ENCODE results near the gene SLX4IP. TPM values are rescaled to one million over a fixed set of nuclear protein-coding genes. Genes with fewer than 3 reads are reported as not detected.

SLX4IP gene
- total and polyA plus RNA-seq, 2 of the 13 experiments (the other 11 are each of a cell fraction or from before 2014, with no cell fraction given), result 3.6 to 7.3 TPM

DNA sequence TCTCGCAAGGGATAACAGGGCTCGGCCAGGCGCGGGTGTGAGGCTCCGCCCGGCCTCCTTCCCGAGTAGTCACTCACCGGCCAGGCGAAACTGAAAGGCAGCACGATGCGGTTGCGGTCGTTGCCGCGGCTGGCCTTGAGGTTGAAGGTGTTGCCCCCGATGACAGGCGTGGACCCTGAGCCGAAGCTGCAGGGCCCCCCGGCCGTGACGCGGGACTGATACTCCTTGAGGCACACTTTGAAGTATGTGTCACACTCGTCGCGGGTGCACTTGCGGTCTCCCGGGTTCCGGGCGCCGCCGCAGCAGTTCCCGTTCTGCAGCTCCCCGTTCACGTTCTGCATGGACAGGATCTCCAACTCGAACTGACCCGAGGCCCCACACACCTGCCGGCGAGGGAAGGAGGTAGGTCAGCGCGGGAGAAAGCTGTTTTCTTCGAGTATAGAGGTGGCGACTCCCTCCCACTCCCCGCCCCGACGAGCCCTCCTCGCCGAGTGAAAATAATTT, 237.6 kb downstream of the SLX4IP start (continued):
- no peak for TF ChIP-seq EED (CRISPR knock-in tag; IDR thresholded peaks at IDR 0.05)
- TF ChIP-seq, protein P1, sequence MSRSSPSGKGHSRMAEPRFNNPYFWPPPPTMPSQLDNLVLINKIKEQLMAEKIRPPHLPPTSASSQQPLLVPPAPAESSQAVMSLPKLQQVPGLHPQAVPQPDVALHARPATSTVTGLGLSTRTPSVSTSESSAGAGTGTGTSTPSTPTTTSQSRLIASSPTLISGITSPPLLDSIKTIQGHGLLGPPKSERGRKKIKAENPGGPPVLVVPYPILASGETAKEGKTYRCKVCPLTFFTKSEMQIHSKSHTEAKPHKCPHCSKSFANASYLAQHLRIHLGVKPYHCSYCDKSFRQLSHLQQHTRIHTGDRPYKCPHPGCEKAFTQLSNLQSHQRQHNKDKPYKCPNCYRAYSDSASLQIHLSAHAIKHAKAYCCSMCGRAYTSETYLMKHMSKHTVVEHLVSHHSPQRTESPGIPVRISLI (CRISPR knock-in tag; IDR thresholded peaks at IDR 0.05; ENCODE audit: borderline replicate concordance), result no peak; the same call in none of the 2 replicates
- no peak for TF ChIP-seq ZNF639 (CRISPR knock-in tag; conservative IDR thresholded peaks at IDR 0.05)
- no peak for TF ChIP-seq ZNF260 (CRISPR knock-in tag; IDR thresholded peaks at IDR 0.05; ENCODE audit: borderline replicate concordance, low read depth)
- TF ChIP-seq, protein P2, sequence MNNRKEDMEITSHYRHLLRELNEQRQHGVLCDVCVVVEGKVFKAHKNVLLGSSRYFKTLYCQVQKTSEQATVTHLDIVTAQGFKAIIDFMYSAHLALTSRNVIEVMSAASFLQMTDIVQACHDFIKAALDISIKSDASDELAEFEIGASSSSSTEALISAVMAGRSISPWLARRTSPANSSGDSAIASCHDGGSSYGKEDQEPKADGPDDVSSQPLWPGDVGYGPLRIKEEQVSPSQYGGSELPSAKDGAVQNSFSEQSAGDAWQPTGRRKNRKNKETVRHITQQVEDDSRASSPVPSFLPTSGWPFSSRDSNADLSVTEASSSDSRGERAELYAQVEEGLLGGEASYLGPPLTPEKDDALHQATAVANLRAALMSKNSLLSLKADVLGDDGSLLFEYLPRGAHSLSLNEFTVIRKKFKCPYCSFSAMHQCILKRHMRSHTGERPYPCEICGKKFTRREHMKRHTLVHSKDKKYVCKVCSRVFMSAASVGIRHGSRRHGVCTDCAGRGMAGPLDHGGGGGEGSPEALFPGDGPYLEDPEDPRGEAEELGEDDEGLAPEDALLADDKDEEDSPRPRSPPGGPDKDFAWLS (CRISPR knock-in tag; IDR thresholded peaks at IDR 0.05; ENCODE audit: borderline replicate concordance), result no peak
- no peak for TF ChIP-seq ZNF281 (CRISPR knock-in tag; IDR thresholded peaks at IDR 0.05; ENCODE audit: borderline replicate concordance)
- no peak for TF ChIP-seq MBNL3 (CRISPR knock-in tag; conservative IDR thresholded peaks at IDR 0.05)
- TF ChIP-seq ZSCAN22 (CRISPR knock-in tag; IDR thresholded peaks at IDR 0.05), result no peak
- no peak for TF ChIP-seq SMC3 (IDR thresholded peaks at IDR 0.05; ENCODE audit: low read length)
- TF ChIP-seq MEIS2 (CRISPR knock-in tag; IDR thresholded peaks at IDR 0.05), result peak; percentile 73
- TF ChIP-seq HDAC1 (CRISPR knock-in tag; IDR thresholded peaks at IDR 0.05), result peak; percentile 77
- no peak for TF ChIP-seq ZNF326 (CRISPR knock-in tag; IDR thresholded peaks at IDR 0.05; ENCODE audit: borderline replicate concordance)
- no peak for TF ChIP-seq HOXA7 (CRISPR knock-in tag; IDR thresholded peaks at IDR 0.05)
- no peak for TF ChIP-seq FOXK2 (IDR thresholded peaks at IDR 0.05)
- no peak; the same call in 1 of the 2 replicates for TF ChIP-seq ZNF225 (CRISPR knock-in tag; IDR thresholded peaks at IDR 0.05)
- TF ChIP-seq ZFP91 (CRISPR knock-in tag; IDR thresholded peaks at IDR 0.05; ENCODE audit: borderline replicate concordance), result peak; percentile 79
- TF ChIP-seq ZNF280D (CRISPR knock-in tag; IDR thresholded peaks at IDR 0.05), result no peak
